CD4-positive, alpha-beta memory T cell (primary cell): ENCODE results near the gene CFAP43. TPM values are rescaled to one million over a fixed set of nuclear protein-coding genes. Genes with fewer than 3 reads are reported as not detected.

ENCODE experiments used
- CTCF ChIA-PET: fragments of 350-600 bp; sonication (Branson Sonifier 250); formaldehyde crosslinking; loops from one replicate; lab custom pipeline; 2021; ENCODE audit warnings: inconsistent platforms; ENCODE audit not compliant: partially characterized antibody; lab: Charles Lee
- POLR2A ChIA-PET: fragments of 350-600 bp; sonication (Branson Sonifier 250); formaldehyde crosslinking; loops from one replicate; lab custom pipeline; 2021; ENCODE audit not compliant: partially characterized antibody; lab: Charles Lee
- DNase-seq, 5 donors: peaks; one replicate each; pipeline versions ENCODE4 v3.0.0 to v3.0.0-alpha.2; 2020 to 2022; ENCODE audit warnings: mixed read lengths in 1 of 5
- H3K27ac ChIP-seq: one replicate; pipeline ENCODE4 v1.7.0; 2013; ENCODE audit warnings: low read depth, low read length
- H3K27me3 ChIP-seq: 2 replicates; pipeline ENCODE4 v1.7.0; 2013; ENCODE audit warnings: mild to moderate bottlenecking, low read length, moderate library complexity; ENCODE audit not compliant: insufficient read depth
- H3K36me3 ChIP-seq: 2 replicates; pipeline ENCODE4 v1.7.0; 2013; ENCODE audit warnings: mild to moderate bottlenecking, low read length, moderate library complexity; ENCODE audit not compliant: insufficient read depth
- H3K4me1 ChIP-seq: 2 replicates; pipeline ENCODE4 v1.7.0; 2013; ENCODE audit warnings: mild to moderate bottlenecking, low read length, moderate library complexity; ENCODE audit not compliant: insufficient read depth
- H3K4me3 ChIP-seq, 2 donors: one replicate each; pipeline ENCODE4 v1.7.0; 2013; ENCODE audit warnings: low read length in 2 of 2, mild to moderate bottlenecking in 1 of 2
- H3K9me3 ChIP-seq, 2 donors: one replicate each; pipeline ENCODE4 v1.7.0; 2013; ENCODE audit warnings: low read length in 2 of 2, control low read depth in 1 of 2; ENCODE audit not compliant: control insufficient read depth in 1 of 2
- H3K27ac Mint-ChIP-seq, 7 donors: one replicate each; pipeline ENCODE4 v1.8.0; 2020 to 2021; ENCODE audit warnings: mixed read lengths in 7 of 7, mild to moderate bottlenecking in 6 of 7, inconsistent platforms in 3 of 7, moderate library complexity in 3 of 7
- H3K27me3 Mint-ChIP-seq, 2 donors: one replicate each; pipeline ENCODE4 v1.8.0; 2020 to 2021; ENCODE audit warnings: mixed read lengths in 2 of 2
- H3K36me3 Mint-ChIP-seq, 2 donors: one replicate each; pipeline ENCODE4 v1.8.0; 2020 to 2021; ENCODE audit warnings: mixed read lengths in 2 of 2, inconsistent platforms in 1 of 2, mild to moderate bottlenecking in 1 of 2
- H3K4me1 Mint-ChIP-seq, 4 donors: one replicate each; pipeline ENCODE4 v1.8.0; 2020 to 2021; ENCODE audit warnings: mixed read lengths in 4 of 4, mild to moderate bottlenecking in 1 of 4
- H3K4me3 Mint-ChIP-seq, 8 donors: one replicate each; pipeline ENCODE4 v1.8.0; 2020 to 2021; ENCODE audit warnings: mixed read lengths in 8 of 8, mild to moderate bottlenecking in 7 of 8, moderate library complexity in 6 of 8, inconsistent platforms in 3 of 8
- H3K9me3 Mint-ChIP-seq, 8 donors: one replicate each; pipeline ENCODE4 v1.8.0; 2020 to 2021; ENCODE audit warnings: mixed read lengths in 8 of 8, mild to moderate bottlenecking in 5 of 8, inconsistent platforms in 3 of 8, moderate library complexity in 1 of 8
- intact Hi-C: fragments of 100-400 bp; cut with micrococcal nuclease; formaldehyde crosslinking; loops from one replicate; pipeline ENCODE4 v1.15.1; 2023
- polyA plus RNA-seq, 2 donors: library from polyadenylated mRNA; unstranded; fragments of 300-500 nt; fragmentation: Illumina TruSeq; gene quantifications; one replicate each; pipeline ENCODE4 v1.2.3, GENCODE V29; 2021
- total RNA-seq, 2 experiments: library from RNA; stranded (reverse); gene quantifications; one replicate each; pipeline ENCODE4 v1.2.3, GENCODE V29; 2021

The CFAP43 gene
- total and polyA plus RNA-seq, 4 experiments from 2014 or later, result not detected

DNA sequence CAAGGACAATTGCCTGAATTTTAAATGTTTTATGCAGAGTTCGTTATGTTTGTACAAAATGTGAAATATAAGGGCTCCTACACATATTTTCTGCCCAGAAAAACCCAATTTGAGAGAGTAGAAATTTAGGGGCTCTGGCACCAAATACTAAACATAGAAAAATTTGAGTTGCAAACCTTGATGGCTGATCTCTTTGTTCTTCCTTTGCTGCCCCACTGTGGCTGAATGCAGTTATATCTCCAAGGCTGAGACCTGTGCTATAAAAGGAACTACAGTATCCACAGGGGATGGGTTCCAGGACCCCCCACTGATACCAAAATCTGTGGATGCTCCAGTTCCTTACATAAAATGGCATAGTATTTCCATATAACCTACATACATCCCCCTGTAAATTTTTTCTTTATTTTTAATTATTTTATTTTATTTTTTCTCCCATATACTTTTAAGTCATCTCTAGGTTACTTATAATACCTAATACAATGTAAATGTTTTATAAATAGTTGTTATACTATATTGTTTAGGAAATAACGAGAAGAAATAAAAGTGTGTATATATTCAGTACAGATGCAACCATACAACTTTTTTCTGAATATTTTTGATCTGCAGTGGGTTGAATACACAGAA is 22.5 kb downstream of the CFAP43 start:
- intact Hi-C loops, result loop anchor here (1.0 to 10.0 kb wide), 3 partner anchors 87 to 496 kb away; partner anchors contain the start of gene SFR1
- H3K4me3 ChIP-seq, result no peak overlapping the region
- H3K4me1 Mint-ChIP-seq, result no peaks in the 10 kb centered on the region
- CTCF ChIA-PET, result interaction anchor here (0.8 to 2.2 kb wide), 3 partner anchors 320 to 323 kb away, joined by 3 to 7 read pairs (median 6); no protein-coding TSS in a partner anchor
- H3K36me3 ChIP-seq, result no peaks in the 10 kb centered on the region
- peak; percentile 38 to 55 (median 42) for DNase-seq
- H3K36me3 Mint-ChIP-seq, result no peaks in the 10 kb centered on the region
- H3K27me3 ChIP-seq, result no peaks in the 10 kb centered on the region
- H3K9me3 ChIP-seq, result no peaks in the 10 kb centered on the region
- POLR2A ChIA-PET, result no interaction called here
- no peaks in the 10 kb centered on the region for H3K4me1 ChIP-seq
- no peak overlapping the region for H3K27ac Mint-ChIP-seq
- H3K4me3 Mint-ChIP-seq, result no peak overlapping the region
- H3K27me3 Mint-ChIP-seq, result peaks cover 7 to 16% of the 10 kb centered on the region in 2 donors
- no peak overlapping the region for H3K27ac ChIP-seq
- H3K9me3 Mint-ChIP-seq, result no peaks in the 10 kb centered on the region

DNA sequence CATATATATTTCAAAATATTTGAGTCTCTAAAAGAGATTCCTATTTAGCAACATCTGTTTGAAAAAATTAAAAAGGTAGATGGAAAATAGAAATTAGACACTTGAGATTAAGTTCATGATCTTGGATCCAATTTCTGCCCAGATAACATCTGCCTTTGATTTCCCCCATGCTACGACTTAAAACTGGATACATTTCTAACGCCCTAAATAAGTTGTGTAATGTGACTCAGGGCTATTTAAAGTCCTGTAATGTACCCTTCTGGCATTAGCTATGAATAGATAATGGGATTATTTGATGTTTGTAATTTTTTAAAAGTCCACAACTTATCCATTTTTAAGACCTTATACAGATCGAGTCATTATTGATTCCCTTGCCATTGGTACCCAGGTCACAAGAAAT is 23.4 kb downstream of the CFAP43 start:
- Mint-ChIP-seq H3K4me3 (no peak overlapping the region), H3K4me1 (no peaks in the 10 kb centered on the region), H3K27me3 (peaks cover 12 to 16% of the 10 kb centered on the region in 2 donors), H3K27ac (no peak overlapping the region), H3K9me3 (no peaks in the 10 kb centered on the region), H3K36me3 (no peaks in the 10 kb centered on the region)
- ChIA-PET POLR2A (no interaction called here), CTCF (no interaction called here)
- no peak for DNase-seq
- no peak overlapping the region for H3K27ac ChIP-seq
- no peaks in the 10 kb centered on the region for H3K27me3 ChIP-seq
- no peaks in the 10 kb centered on the region for H3K36me3 ChIP-seq
- intact Hi-C loops, result loop anchor here (1.0 to 10.0 kb wide), 3 partner anchors 86 to 495 kb away; partner anchors contain the start of gene SFR1
- no peak overlapping the region for H3K4me3 ChIP-seq
- no peaks in the 10 kb centered on the region for H3K4me1 ChIP-seq
- no peaks in the 10 kb centered on the region for H3K9me3 ChIP-seq

DNA sequence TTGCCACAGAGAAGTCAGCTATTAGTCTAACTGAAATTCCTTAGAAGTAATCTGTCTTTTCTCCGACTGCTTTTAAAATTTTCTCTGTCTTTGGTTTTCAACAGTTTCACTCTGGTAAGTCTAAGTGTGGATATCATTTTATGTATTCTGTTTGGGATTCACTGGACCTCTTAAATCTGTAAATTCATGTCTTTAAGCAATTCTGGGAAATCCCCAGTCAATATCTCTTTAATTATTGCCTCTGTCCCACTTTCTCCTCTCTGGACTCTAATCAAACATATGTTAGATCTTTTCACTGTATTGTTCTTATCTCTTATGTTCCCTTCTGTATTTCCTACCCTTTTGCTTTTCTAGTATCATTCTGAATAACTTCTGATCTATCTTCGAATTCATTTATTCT is 29.9 kb downstream of the CFAP43 start:
- CTCF ChIA-PET, result no interaction called here
- H3K36me3 ChIP-seq, result no peaks in the 10 kb centered on the region
- no peak overlapping the region for H3K4me3 ChIP-seq
- POLR2A ChIA-PET, result no interaction called here
- H3K4me1 Mint-ChIP-seq, result no peaks in the 10 kb centered on the region
- intact Hi-C loops, result loop anchor here (10.0 kb wide), 1 partner anchor 177 kb away; no protein-coding TSS in a partner anchor
- no peaks in the 10 kb centered on the region for H3K9me3 ChIP-seq
- H3K4me1 ChIP-seq, result no peaks in the 10 kb centered on the region
- no peak for DNase-seq
- H3K27ac Mint-ChIP-seq, result no peak overlapping the region
- no peaks in the 10 kb centered on the region for H3K9me3 Mint-ChIP-seq
- no peaks in the 10 kb centered on the region for H3K27me3 ChIP-seq
- no peak overlapping the region for H3K4me3 Mint-ChIP-seq
- H3K36me3 Mint-ChIP-seq, result no peaks in the 10 kb centered on the region
- peaks cover 6 to 11% of the 10 kb centered on the region in 2 donors for H3K27me3 Mint-ChIP-seq
- no peak overlapping the region for H3K27ac ChIP-seq

DNA sequence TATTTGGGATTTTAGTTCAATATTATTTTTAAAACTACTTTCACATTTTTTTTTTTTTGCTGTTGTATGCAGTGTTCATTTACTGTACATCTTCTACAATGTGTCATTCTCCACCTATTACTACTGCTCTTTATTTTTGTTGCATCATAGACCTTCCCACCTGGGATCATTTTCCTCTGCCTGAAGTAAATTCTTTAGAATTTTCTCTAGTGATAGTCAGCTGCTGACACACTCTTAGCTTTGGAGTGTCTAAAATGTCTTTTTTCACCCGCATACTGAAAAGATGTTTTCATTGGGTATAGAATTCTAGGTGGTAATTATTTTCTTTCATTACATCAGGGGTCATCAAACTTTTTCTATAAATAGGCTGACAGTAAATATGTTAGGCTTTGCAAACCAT is 30.5 kb downstream of the CFAP43 start:
- Mint-ChIP-seq H3K4me3 (no peak overlapping the region), H3K4me1 (no peaks in the 10 kb centered on the region), H3K9me3 (no peaks in the 10 kb centered on the region), H3K27me3 (peaks cover 8 to 11% of the 10 kb centered on the region in 2 donors), H3K27ac (no peak overlapping the region), H3K36me3 (no peaks in the 10 kb centered on the region)
- intact Hi-C loops, result loop anchor here (10.0 kb wide), 1 partner anchor 177 kb away; no protein-coding TSS in a partner anchor
- H3K27ac ChIP-seq, result no peak overlapping the region
- no peak for DNase-seq
- H3K27me3 ChIP-seq, result no peaks in the 10 kb centered on the region
- no peaks in the 10 kb centered on the region for H3K4me1 ChIP-seq
- no peaks in the 10 kb centered on the region for H3K36me3 ChIP-seq
- CTCF ChIA-PET, result interaction anchor here (0.7 kb wide), 1 partner anchor 309 kb away, joined by 3 read pairs; no protein-coding TSS in a partner anchor
- H3K9me3 ChIP-seq, result no peaks in the 10 kb centered on the region
- no peak overlapping the region for H3K4me3 ChIP-seq
- POLR2A ChIA-PET, result no interaction called here

DNA sequence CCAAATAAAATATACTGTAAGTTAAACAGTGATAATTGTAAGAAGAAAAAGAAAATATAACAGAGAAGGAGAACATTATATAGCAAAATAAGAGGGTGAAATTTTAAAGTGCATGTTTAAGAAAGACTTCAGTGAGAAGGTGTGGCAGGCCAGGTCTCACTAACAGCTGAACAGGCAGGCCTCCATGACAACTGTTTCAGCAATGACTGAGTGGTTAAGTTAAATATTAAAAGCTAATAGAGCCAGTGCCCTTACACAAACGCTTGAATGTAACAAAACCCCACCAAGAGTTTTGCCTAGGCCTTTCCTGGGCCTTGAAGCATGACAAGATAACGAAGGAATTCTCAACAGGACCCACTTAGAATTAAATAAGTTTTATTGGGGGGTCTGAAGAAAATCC is 32.6 kb downstream of the CFAP43 start:
- no peak overlapping the region for H3K27ac ChIP-seq
- H3K27ac Mint-ChIP-seq, result no peak overlapping the region
- no peaks in the 10 kb centered on the region for H3K4me1 Mint-ChIP-seq
- no peak overlapping the region for H3K4me3 ChIP-seq
- ChIA-PET POLR2A (interaction anchor here (0.6 kb wide), 1 partner anchor 411 kb away, joined by 3 read pairs; no protein-coding TSS in a partner anchor), CTCF (interaction anchor here (1.5 kb wide), 1 partner anchor 312 kb away, joined by 3 read pairs; no protein-coding TSS in a partner anchor)
- no peaks in the 10 kb centered on the region for H3K9me3 Mint-ChIP-seq
- H3K27me3 Mint-ChIP-seq, result peaks cover 9 to 11% of the 10 kb centered on the region in 2 donors
- H3K36me3 Mint-ChIP-seq, result no peaks in the 10 kb centered on the region
- H3K36me3 ChIP-seq, result no peaks in the 10 kb centered on the region
- no peaks in the 10 kb centered on the region for H3K4me1 ChIP-seq
- H3K4me3 Mint-ChIP-seq, result no peak overlapping the region
- DNase-seq, result no peak
- no peaks in the 10 kb centered on the region for H3K27me3 ChIP-seq
- H3K9me3 ChIP-seq, result no peaks in the 10 kb centered on the region
- intact Hi-C loops, result no loop called here

DNA sequence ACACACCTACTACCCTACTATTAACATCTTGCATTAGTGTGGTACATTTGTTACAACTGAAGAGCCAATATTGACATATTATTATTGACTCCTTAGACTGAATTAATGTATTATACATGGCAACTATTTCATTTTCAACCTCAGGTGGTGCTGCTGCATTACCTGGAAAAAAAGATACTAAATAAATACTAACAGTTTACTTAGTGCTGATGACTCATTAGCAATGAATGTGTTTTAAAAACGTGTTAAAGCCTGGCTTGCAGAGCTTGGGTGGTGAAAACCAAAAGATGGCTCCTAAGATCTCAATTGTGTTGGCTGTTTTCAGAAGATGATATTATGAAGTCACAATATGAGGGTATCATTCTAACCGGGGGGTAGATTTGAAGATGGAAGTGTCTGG is 34.8 kb downstream of the CFAP43 start:
- H3K4me3 ChIP-seq, result no peak overlapping the region
- H3K27ac Mint-ChIP-seq, result no peak overlapping the region
- H3K9me3 ChIP-seq, result no peaks in the 10 kb centered on the region
- H3K36me3 ChIP-seq, result no peaks in the 10 kb centered on the region
- no peaks in the 10 kb centered on the region for H3K9me3 Mint-ChIP-seq
- no peaks in the 10 kb centered on the region for H3K4me1 ChIP-seq
- no peak overlapping the region for H3K4me3 Mint-ChIP-seq
- no peaks in the 10 kb centered on the region for H3K27me3 ChIP-seq
- intact Hi-C loops, result no loop called here
- H3K36me3 Mint-ChIP-seq, result no peaks in the 10 kb centered on the region
- no peak overlapping the region for H3K27ac ChIP-seq
- no peaks in the 10 kb centered on the region for H3K4me1 Mint-ChIP-seq
- DNase-seq, result no peak
- peaks cover 12% of the 10 kb centered on the region in 2 donors for H3K27me3 Mint-ChIP-seq
- CTCF ChIA-PET, result no interaction called here
- POLR2A ChIA-PET, result no interaction called here

DNA sequence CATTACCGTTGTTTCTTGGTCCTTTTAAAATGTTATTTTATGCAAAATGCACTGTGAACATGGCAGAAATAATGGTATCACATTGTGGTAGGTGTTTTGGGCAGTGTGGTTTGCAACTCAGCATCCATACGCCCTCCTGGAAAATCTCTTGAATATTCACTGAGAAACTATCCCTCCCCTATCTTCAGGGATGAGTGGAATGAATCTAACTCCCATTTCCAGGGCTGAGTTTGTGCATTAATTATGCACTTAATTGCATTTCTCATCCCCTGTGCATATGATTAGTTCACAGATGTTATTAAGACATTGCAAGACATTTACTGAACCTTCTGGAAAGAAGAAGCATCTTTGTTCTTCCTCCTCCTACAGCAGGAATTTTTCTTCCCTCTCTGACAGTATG is 36.5 kb downstream of the CFAP43 start:
- H3K4me3 ChIP-seq, result no peak overlapping the region
- no peaks in the 10 kb centered on the region for H3K36me3 Mint-ChIP-seq
- H3K27me3 Mint-ChIP-seq, result peaks cover 14 to 20% of the 10 kb centered on the region in 2 donors
- no peaks in the 10 kb centered on the region for H3K4me1 Mint-ChIP-seq
- H3K4me3 Mint-ChIP-seq, result no peak overlapping the region
- ChIA-PET CTCF (no interaction called here), POLR2A (no interaction called here)
- no peaks in the 10 kb centered on the region for H3K9me3 ChIP-seq
- no peaks in the 10 kb centered on the region for H3K27me3 ChIP-seq
- no peak for DNase-seq
- no peaks in the 10 kb centered on the region for H3K4me1 ChIP-seq
- no peak overlapping the region for H3K27ac ChIP-seq
- intact Hi-C loops, result no loop called here
- no peaks in the 10 kb centered on the region for H3K36me3 ChIP-seq
- no peaks in the 10 kb centered on the region for H3K9me3 Mint-ChIP-seq
- no peak overlapping the region for H3K27ac Mint-ChIP-seq
